PC-9 (cell line): ENCODE measurements around the gene RNH1.

Source experiments
- EZH2 ChIP-seq: fragments of 200-600 bp; sonication (generic); IDR thresholded peaks from 2 replicates; pipeline ENCODE4 v1.8.0; 2017; ENCODE audit warnings: antibody characterized with exemption, low read depth
- TF ChIP-seq, protein P1 (sequence below): fragments of 200-600 bp; sonication (generic); conservative IDR thresholded peaks from 2 replicates; pipeline ENCODE4 v1.6.1; 2017; ENCODE audit warnings: mixed run types, antibody characterized with exemption, mild to moderate bottlenecking, moderate library complexity

DNA sequence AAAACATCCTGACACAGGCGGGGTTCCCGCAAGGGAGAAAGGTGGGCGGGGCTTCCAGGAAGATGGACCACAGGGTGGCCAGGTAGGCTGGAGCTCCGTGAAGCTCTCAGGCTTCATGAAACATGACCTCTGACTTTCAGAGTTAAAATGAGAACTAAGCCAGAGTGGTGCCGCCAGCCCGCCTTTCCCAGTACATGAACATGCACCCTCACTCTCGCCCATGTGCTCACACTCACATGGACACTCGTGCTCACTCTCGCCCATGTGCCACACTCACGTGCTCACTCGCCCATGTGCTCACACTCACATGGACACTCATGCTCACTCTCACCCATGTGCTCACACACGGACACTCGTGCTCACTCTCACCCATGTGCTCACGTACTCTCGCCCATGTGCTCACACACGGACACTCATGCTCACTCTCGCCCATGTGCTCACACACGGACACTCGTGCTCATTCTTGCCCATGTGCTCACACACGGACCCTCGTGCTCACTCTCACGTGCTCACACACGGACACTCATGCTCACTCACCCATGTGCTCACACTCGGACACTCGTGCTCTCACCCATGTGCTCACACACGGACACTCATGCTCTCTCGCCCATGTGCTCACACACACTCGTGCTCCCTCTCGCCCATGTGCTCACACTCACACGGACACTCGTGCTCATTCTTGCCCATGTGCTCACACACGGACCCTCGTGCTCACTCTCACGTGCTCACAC, 10.0 kb downstream of the RNH1 start:
- TF ChIP-seq, protein P1, sequence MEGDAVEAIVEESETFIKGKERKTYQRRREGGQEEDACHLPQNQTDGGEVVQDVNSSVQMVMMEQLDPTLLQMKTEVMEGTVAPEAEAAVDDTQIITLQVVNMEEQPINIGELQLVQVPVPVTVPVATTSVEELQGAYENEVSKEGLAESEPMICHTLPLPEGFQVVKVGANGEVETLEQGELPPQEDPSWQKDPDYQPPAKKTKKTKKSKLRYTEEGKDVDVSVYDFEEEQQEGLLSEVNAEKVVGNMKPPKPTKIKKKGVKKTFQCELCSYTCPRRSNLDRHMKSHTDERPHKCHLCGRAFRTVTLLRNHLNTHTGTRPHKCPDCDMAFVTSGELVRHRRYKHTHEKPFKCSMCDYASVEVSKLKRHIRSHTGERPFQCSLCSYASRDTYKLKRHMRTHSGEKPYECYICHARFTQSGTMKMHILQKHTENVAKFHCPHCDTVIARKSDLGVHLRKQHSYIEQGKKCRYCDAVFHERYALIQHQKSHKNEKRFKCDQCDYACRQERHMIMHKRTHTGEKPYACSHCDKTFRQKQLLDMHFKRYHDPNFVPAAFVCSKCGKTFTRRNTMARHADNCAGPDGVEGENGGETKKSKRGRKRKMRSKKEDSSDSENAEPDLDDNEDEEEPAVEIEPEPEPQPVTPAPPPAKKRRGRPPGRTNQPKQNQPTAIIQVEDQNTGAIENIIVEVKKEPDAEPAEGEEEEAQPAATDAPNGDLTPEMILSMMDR = no peak
- no peak for TF ChIP-seq EZH2
